SU-DHL-6 (cell line): ENCODE measurements around the gene FEM1B.

Experiments
- H2AFZ ChIP-seq: fragments of 200-600 bp; sonication (generic); 2 replicates; pipeline ENCODE4 v1.6.1; 2014; ENCODE audit warnings: low read depth, mild to moderate bottlenecking, moderate library complexity, mixed read lengths, antibody characterized with exemption, low read length; ENCODE audit not compliant: severe bottlenecking
- H3F3A ChIP-seq: fragments of 200-600 bp; shearing (Covaris generic); 2 replicates; pipeline ENCODE4 v1.6.0; 2016; ENCODE audit warnings: antibody characterized with exemption, mild to moderate bottlenecking; ENCODE audit not compliant: insufficient read depth
- H3K27ac ChIP-seq: fragments of 200-600 bp; sonication (generic); 2 replicates; pipeline ENCODE4 v1.5.1; 2016; ENCODE audit warnings: low read depth, mild to moderate bottlenecking, low read length, moderate library complexity, mixed read lengths
- H3K27me3 ChIP-seq: fragments of 200-600 bp; sonication (generic), shearing (Covaris generic); 2 replicates; pipeline ENCODE4 v1.6.0; 2014; ENCODE audit warnings: mild to moderate bottlenecking, low read length
- H3K36me3 ChIP-seq: fragments of 200-600 bp; sonication (generic); 2 replicates; pipeline ENCODE4 v1.6.1; 2014; ENCODE audit warnings: mild to moderate bottlenecking, low read length, mixed read lengths
- H3K4me2 ChIP-seq: fragments of 300-600, 200-600 bp; shearing (Covaris generic), sonication (generic); 2 replicates; pipeline ENCODE4 v1.6.0; 2014; ENCODE audit warnings: low read length, low read depth, mild to moderate bottlenecking; ENCODE audit not compliant: poor library complexity, severe bottlenecking
- H3K4me3 ChIP-seq: fragments of 200-600 bp; sonication (generic); 2 replicates; pipeline ENCODE4 v1.5.1; 2014; ENCODE audit warnings: antibody characterized with exemption, low read length, mild to moderate bottlenecking, mixed read lengths; ENCODE audit not compliant: insufficient read depth, poor library complexity, severe bottlenecking
- H3K79me2 ChIP-seq: fragments of 200-600 bp; sonication (generic); 2 replicates; pipeline ENCODE4 v1.6.1; 2014; ENCODE audit warnings: mild to moderate bottlenecking, low read length, moderate library complexity; ENCODE audit not compliant: insufficient read depth
- H3K9ac ChIP-seq: fragments of 200-600 bp; sonication (generic); 2 replicates; pipeline ENCODE4 v1.7.0; 2014; ENCODE audit warnings: mild to moderate bottlenecking, low read length
- H3K9me2 ChIP-seq: fragments of 200-600 bp; sonication (generic); replicated peaks from 2 replicates; pipeline ENCODE4 v1.6.1; 2014; ENCODE audit warnings: low read length; ENCODE audit not compliant: insufficient read depth
- H3K9me3 ChIP-seq: fragments of 200-600 bp; sonication (generic); 2 replicates; pipeline ENCODE4 v1.6.1; 2014; ENCODE audit warnings: low read length, mixed read lengths; ENCODE audit not compliant: insufficient read depth
- H4K20me1 ChIP-seq: fragments of 200-600 bp; sonication (generic); 2 replicates; pipeline ENCODE4 v1.6.1; 2014; ENCODE audit warnings: low read depth, mild to moderate bottlenecking, antibody characterized with exemption, low read length, moderate library complexity, mixed read lengths
- CTCF ChIP-seq: fragments of 200-600 bp; sonication (generic); IDR thresholded peaks from one replicate; pipeline ENCODE4 v1.5.1; 2017; ENCODE audit warnings: antibody characterized with exemption, mild to moderate bottlenecking, low read length, moderate library complexity; ENCODE audit not compliant: insufficient read depth, poor library complexity, severe bottlenecking
- EZH2phosphoT487 ChIP-seq: fragments of 200-600 bp; sonication (generic), shearing (Covaris generic); conservative IDR thresholded peaks from 2 replicates; pipeline ENCODE4 v1.6.1; 2018; ENCODE audit warnings: mild to moderate bottlenecking, antibody characterized with exemption, low read length, moderate library complexity, mixed read lengths

FEM1B gene

GRCh38 chr15:68335655-68336054 is 58.1 kb downstream of the FEM1B start:
- H3K27me3 ChIP-seq = no peaks in the 10 kb centered on the region
- TF ChIP-seq CTCF (no peak), EZH2phosphoT487 (no peak)
- H3K9ac ChIP-seq = no peak overlapping the region
- no peaks in the 10 kb centered on the region for H3K9me3 ChIP-seq
- H3F3A ChIP-seq = no peaks in the 10 kb centered on the region
- no peaks in the 10 kb centered on the region for H3K9me2 ChIP-seq
- no peak overlapping the region for H3K4me2 ChIP-seq
- H2AFZ ChIP-seq = no peak overlapping the region
- no peak overlapping the region for H3K4me3 ChIP-seq
- no peaks in the 10 kb centered on the region for H3K79me2 ChIP-seq
- H3K27ac ChIP-seq = no peak overlapping the region
- no peaks in the 10 kb centered on the region for H4K20me1 ChIP-seq
- no peaks in the 10 kb centered on the region for H3K36me3 ChIP-seq

GRCh38 chr15:68336516-68336915 is 59.0 kb downstream of the FEM1B start:
- Histone ChIP-seq H3K9ac (no peak overlapping the region), H3K4me3 (no peak overlapping the region), H3K9me3 (no peaks in the 10 kb centered on the region), H4K20me1 (no peaks in the 10 kb centered on the region), H3K36me3 (no peaks in the 10 kb centered on the region), H3K9me2 (no peaks in the 10 kb centered on the region), H3K27ac (no peak overlapping the region), H3K79me2 (no peaks in the 10 kb centered on the region), H3K27me3 (no peaks in the 10 kb centered on the region), H2AFZ (no peak overlapping the region), H3F3A (no peaks in the 10 kb centered on the region), H3K4me2 (no peak overlapping the region)
- TF ChIP-seq EZH2phosphoT487 (no peak), CTCF (no peak)

- Histone ChIP-seq H3K9me3 (no peaks in the 10 kb centered on the region), H3K9me2 (no peaks in the 10 kb centered on the region), H3K79me2 (no peaks in the 10 kb centered on the region), H3K27me3 (no peaks in the 10 kb centered on the region), H3K27ac (no peak overlapping the region), H3K4me2 (no peak overlapping the region), H3F3A (no peaks in the 10 kb centered on the region), H3K36me3 (no peaks in the 10 kb centered on the region), H2AFZ (no peak overlapping the region), H3K9ac (no peak overlapping the region), H3K4me3 (no peak overlapping the region), H4K20me1 (no peaks in the 10 kb centered on the region)
- TF ChIP-seq CTCF (no peak), EZH2phosphoT487 (no peak)
Observed at GRCh38 chr15:68337826-68338225, 60.3 kb downstream of the FEM1B start.

- H3K27me3 ChIP-seq = no peaks in the 10 kb centered on the region
- no peaks in the 10 kb centered on the region for H3K9me3 ChIP-seq
- TF ChIP-seq CTCF (no peak), EZH2phosphoT487 (no peak)
- no peak overlapping the region for H3K4me2 ChIP-seq
- no peaks in the 10 kb centered on the region for H3F3A ChIP-seq
- H4K20me1 ChIP-seq = no peaks in the 10 kb centered on the region
- no peaks in the 10 kb centered on the region for H3K79me2 ChIP-seq
- H3K9ac ChIP-seq = no peak overlapping the region
- no peak overlapping the region for H3K4me3 ChIP-seq
- H3K27ac ChIP-seq = no peak overlapping the region
- H2AFZ ChIP-seq = no peak overlapping the region
- no peaks in the 10 kb centered on the region for H3K36me3 ChIP-seq
- H3K9me2 ChIP-seq = no peaks in the 10 kb centered on the region
Observed at GRCh38 chr15:68339481-68339880, 61.9 kb downstream of the FEM1B start.
